ENCODE data around the gene PTPRM.

The PTPRM gene

DNA sequence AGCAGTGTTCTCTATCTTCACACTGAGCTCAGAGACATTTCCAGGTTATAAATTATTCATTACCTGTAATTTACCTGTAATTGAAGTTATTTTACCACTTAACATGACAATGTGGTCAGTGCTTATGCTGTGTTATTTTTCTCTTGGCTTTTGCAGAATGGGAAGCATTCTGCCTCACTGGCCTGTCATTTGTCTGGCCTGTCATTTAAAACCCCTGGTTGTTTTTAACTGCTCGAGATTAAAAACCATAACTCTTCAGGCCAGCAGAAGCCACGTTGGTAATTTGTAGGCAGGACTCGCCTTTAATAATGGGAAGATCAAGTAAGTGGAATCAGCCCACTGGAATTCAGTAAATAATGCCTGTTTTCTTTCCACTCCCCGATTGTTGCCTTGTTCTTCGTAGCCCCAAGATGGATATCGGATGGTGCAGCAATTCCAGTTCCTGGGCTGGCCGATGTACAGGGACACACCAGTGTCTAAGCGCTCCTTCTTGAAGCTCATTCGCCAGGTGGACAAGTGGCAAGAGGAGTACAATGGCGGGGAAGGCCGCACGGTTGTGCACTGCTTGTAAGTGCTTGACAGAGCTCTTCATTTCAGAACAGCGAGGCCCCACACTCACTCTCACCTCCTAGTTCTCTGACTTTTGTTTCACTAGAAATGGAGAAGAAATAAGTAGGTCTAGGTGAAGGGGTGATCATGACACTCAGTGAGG is 819.7 kb downstream of the PTPRM start:
- no peak for DNase-seq

DNA sequence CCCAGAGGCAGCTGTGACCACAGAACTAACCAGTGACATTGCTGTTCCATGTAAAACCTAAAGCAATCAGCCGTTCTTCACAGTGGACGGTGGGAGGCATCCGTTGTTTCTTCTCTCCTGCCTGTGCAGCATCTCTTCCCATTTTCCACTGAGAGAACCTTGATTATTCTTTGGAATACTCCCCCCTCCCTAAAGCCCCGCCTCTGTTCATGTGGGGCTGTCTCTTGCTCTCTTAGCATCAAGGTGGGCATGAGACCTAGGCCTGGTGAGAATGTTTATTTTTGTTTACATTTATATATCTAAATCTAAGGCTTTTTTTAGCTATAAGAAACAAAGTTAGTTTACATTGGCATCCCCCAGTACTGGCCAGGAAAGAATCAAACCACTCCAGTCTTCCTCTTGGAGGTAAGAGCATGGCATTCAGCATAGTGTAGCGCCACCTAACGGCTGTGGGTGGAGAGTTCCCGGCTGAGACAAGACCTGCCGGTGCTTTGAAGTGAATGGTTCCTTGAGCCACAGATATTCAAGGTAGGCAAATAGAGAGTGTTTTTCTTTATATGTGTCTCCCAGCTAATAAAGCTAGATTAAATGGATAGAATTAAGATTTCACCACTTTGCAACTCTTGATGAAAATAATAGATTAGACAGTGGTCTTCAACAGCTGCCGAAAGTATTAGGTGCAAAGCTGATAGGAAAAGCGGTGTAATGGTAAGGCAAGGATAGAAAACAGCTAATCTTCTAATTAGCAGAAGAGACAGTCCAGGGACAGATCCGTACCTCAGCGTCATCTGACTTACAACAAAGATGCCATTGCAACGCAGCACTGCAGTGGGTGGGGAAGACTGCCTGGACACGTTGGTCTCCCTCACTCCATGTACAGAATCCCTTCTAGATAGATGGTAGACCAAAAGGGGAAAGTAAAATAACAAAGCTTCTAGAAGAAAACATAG is 822.5 kb downstream of the PTPRM start:
- no peak for DNase-seq

DNA sequence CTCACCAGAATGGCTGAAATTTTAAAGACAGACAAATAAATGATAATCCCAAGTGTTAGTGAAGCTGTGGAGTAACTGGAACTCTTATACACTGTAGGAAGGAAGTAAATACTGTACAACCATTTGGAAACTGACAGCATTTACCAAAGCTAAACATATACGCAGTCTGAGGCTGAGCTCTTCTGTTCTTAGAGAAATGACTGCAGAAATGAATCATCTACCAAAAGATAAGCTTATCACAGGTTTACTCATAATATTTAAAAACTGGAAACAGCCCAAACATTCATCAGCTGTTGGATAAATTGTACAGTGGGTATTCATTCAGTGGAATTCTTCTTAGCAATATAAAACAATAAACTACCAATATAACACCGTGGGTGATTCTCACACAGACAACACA is 824.0 kb downstream of the PTPRM start:
- no peak for DNase-seq

DNA sequence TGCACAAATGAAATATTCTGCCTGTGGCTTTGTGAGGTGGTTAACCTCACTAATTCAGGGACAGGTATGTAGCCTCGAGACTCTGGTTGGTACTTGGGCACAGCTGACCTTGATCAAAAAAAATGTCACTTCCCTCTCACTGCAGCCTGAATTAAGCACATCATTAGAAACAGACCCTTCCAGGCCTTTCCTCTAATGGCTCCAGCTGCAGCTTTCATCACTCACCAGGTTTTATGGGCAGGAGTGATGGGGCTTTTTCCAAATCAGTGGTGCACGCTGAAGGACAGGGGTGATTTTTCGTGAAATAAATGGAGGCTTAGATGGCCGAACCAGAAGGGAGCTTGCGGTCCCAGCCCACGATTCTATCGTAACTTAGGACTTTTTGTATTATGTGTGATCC is 829.1 kb downstream of the PTPRM start:
- no peak for DNase-seq

DNA sequence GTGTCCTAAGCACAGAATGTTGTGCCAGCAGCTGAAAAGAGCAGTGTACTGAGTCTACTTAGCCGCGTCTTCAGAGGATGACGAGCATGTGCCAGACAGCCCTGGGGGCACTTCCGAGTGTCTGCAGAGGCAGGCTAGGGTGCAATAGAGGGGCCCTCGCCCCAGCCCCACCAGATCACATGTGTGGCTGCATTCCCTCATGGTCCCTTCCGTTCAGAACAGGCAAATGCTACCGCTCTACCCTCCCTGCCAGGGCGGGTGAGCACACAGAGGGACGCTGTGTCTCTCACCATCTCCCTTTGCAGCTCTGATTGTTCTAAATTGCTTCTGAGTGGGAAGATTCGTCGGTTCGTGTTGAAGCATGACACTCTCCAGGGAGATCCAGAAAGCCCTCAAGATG is 829.9 kb downstream of the PTPRM start:
- DNase-seq: no peak

DNA sequence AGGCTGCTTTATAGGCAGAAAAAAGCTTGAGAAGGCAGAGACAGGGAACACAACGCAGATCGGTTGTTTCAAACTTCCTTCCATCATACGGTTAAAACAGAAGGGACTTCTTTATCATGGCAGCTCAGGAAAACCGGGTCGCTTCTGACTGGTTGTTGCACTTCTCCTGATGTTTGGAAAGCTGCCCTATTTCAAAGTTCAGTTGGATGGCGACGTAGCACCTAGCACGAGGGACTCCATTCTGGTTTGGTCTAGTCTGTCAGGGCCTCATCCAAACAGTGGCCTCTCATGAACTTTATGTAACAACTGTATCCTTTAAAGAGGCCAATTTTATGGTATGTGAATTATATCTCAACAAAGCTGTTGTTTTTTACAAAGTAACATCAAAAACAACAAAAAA is 832.0 kb downstream of the PTPRM start:
- no peak for DNase-seq

DNA sequence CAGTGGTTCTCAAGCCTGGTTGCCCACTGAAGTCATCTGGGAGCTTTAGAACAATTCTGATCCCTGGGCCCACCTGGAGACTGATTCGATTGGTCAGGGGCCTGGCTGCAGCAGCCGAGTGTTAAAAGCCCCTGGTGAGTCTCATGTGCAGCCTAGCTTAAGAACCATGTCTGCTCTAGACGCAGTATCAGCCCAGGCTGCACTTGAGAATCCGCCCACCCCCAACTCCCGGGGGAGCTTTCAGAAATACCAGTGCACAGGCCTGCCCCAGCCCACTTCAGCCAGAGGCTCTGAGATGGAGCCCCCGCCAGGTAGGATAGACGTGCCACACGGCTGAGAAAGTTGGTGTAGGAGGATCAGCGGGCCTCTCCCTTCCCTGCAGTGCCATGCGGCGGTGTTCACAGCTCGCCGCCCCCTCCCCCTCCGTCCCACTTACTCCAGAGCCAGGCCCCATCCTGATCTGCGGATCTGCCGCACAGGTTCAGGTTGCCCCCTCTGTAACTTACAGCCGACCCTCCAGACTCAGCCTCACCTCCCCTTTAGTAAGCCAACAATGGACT is 833.2 kb downstream of the PTPRM start:
- no peak for DNase-seq

DNA sequence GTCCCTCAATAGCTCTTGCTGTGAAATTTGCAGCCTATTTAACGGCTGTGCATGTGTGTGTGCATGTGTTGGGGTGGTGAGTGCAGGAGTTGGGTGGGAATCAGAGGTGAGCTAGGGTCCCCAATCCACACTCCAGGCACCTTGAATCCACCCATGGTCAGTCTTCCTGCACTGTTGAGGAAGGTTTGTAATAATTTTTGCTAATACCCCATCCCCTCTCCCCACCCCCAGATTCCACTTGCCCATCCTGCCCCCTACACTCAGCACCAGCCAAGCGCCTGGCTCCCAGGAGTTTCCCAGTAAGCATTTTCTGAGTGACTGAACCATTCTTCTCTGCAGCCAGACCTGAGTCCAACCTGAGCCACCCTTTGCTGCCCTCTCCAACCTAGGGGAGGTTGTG is 833.7 kb downstream of the PTPRM start:
- DNase-seq: no peak

DNA sequence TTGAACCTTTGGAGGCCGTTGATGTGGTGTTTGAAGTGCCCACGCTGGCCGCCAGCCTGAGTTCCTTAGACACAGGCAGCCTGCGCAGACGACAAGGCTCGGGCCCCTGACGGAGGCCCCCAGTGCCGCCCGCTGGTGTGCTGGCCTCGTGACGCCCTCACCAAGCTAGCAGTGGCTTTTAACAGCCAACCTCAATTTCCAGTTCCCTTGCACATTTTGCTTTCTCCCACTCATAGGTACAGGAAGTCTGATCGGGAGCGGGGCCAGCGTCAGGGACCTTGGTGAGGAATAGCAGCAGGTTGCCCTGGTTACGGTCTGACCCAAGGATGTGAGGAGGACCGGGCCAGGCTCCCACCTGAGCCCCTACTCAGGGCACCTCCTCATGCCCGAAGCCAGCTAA is 834.5 kb downstream of the PTPRM start:
- DNase-seq: no peak

DNA sequence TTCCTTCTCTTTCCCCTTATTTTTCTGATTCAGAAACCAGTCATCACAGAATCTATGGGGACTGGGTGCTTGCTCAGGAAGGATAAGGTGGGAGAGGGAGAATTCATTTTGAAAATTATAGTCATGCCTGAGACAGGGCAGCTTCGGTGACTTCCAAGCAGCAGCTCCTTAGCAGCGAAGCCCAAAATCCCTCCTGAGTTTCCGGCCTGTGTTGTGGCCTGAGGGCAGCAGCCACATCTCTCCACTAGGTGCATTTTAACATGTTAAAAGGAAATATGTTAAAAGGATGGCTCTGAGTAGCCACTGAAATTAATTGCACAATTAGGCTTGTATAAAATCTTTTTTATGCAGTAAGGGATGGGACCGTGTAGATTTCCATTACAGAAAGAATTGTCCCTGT is 835.1 kb downstream of the PTPRM start:
- DNase-seq: no peak

DNA sequence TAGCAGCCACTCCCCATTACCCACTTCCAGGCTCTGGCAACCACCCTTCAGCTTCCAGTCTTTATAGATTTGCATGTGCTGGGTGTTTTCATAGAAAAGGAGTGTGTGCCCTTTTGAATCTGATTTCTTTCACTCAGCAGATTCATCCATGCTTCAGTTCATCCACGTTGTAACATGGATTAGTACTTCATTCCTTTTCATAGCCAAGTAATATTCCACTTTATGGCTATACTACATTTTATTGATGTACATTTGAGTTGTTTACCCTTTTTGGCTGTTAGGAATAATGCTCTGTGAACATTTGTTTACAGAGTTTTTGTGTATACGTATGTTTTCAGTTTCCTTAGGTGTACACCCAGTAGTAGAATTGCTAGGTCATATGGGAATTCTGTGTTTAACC is 836.6 kb downstream of the PTPRM start:
- DNase-seq: no peak

DNA sequence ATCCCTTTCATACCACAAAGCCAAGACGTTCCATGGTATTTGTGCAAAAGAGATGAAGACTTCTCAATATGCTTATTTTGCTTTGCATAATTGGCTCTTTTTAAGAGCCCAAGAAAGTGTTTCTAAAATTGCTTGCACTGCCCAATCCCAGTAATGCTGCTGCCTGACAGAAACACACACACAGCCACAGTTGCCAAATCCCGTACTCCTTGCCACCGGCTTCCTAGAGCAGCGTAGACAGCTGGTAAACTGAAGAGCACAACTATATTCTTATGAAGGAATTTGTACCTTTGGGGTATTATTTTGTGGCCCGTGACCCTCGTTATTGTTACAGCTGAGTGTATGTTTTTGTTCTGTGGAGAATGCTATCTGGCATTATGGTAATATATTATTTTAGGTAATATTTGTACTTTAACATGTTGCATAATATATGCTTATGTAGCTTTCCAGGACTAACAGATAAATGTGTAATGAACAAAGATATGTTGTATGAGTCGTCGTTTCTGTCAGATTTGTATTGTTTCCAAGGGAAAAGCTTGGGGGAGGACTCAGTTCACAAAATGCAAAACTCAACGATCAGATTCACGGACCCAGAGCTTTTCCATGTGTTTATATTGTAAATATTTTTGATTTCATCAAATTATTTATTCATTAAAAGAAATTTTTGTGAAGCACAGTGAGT is 839.2 kb downstream of the PTPRM start:
- DNase-seq: no peak

DNA sequence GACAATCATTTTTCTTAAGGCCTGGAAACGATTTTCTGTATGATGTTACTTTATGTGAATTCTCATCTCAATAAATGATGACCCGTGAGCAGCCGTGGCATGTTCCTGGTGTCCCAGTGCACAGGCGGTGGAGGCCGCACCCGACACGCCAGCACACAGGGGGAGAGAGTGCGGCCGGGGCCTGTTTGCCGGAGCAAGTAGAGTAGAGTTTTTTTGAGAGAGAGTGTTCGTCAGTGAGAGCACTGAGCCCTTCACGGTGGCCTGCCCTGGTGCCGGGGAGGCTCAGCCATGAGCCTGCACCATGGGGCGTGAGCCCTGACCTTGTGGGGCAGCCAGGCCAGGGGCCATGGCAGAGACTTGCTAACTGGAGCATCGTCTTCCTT is 839.7 kb downstream of the PTPRM start:
- DNase-seq: no peak

DNA sequence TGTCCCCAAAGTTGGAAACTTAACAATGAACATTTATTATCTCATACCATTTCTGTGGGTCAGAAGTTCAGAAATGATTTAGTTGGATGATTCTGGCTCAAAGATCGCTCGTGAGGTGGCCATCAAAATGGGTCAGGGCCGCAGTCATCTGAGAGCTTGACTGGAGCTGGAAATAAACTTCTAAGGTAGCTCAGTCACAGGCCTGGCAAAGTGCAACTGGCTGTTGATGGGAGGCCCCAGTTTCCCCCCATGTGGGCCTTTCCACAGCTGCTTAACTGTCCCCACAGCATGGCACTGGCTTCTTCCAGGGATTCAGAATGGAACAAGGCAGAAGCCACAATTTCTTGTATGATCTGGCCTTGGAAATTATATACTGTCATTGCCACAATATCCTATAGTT is 842.0 kb downstream of the PTPRM start:
- DNase-seq: no peak

DNA sequence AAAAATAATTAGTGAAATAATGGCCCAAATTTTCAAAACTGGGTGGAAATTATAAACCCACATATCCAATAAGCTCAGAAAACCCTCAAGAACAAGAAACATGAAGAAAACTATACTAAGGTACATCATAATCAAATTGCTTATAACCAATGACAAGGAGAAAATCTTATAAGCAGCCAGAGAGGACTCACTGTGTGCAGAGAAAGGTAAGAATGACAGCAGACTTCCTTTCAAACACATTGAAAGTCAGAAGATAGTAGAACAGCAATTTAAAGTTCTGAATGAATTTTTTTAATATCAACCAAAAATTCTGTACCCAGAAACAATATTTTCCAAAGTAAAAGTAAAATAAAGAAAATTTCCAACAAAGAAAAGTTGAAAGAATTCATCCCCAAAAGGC is 844.4 kb downstream of the PTPRM start:
- no peak for DNase-seq

DNA sequence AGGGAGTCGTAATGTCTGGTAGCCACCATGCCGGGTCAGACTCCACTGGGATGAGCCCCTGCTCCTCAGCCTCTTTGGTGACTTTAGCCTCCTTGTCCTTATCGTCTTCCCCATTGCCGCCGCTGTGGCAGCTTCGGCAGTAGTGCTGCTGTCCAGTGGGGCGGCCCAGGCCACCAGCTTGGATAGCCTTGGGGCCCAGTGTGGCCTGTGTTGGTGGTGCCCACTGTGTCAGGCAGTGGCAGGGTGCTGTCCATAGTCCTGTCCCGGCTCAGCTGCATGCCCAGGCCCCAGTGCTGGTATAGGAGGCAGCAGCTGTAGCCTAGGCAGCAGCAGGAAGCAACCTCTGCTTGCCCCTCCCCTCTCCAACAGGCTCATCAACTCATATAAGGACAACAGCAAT is 845.0 kb downstream of the PTPRM start:
- DNase-seq: no peak

DNA sequence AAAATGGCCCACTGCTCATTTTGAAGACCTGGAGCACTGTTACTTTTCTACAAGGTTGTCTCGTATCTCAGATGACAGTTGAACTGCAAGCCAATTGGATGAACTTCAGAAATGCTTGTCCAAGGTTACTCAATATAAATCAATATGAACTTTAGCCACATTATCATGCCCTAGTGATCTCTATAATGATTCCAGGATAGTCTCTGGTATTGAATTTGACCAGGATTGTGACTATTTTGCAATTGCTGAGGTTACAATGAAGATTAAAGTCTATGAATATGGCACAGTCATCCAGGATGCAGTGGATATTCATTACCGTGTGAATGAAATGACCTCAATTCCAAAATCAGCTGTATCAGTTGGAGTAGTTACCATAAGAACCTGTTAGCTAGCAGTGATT is 846.1 kb downstream of the PTPRM start:
- no peak for DNase-seq

DNA sequence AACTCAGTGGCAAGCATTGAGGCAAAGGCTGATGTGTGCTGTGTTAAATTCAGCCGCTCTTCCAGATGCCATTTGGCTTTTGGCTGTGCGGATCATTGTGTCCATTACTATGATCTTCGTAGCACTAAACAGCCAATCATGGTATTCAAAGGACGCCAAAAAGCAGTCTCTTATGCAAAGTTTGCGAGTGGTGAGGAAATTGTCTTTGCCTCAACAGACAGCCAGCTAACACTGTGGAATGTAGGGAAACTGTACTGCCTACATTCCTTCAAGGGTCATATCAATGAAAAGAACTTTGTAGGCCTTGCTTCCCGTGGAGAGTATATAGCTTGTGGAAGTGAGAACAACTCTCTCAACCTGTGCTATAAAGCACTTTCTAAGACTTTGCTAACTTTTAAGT is 846.6 kb downstream of the PTPRM start:
- DNase-seq: no peak

DNA sequence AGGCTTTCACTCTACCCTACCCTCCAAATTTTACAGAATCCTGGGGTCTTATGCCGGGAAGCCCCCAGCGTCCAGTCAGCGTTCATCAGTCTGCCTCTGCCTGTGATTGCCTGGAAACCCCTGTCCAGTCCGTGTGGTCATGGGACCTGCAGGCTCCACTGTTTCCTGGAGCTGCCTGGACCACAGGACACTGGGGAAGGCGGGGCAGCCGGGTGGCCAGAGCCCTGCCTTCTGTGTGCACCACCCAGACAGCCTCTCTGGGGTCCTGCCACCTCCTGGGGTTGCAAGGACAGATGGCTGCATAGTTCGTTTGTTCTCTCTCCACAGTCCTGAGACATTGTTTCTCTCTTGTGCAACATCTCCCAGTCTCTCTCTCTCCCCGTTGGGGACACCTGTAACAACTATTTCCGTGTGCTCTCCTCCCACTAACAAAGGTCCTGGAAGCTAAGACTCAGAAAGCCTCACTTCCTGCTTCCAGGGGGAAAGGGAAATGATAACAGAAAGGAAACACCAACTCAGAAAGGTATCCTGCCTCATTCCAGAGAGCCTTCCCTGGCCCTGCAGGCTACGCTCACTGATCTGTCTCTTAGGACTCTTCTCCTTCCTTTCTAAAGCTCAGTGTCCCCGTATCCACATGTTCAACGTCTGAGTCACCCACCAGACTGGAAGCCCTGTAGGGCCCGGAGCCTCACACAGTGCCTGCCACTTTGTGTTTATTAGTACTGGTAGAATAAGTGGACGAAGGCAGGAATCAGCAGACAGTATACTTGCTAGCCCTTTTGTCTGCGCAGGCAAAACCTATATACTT is 849.3 kb downstream of the PTPRM start:
- DNase-seq: no peak

DNA sequence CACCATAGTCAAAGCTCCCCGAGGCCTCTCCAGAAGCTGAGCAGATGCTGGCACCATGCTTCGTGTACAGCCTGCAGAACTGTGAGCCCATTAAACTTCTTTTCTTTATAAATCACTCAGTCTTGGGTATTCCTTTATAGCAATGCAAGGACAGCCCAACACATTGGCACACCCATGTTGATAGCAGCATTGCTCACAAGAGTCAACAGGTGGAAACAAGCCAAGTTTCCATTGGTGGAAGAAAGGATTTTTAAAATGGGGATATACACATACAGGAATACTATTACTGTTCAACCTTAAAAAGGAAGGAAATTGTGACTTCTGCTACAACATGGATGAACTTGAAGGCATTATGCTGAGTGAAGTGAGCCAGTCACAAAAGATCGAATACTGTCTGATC is 855.3 kb downstream of the PTPRM start:
- DNase-seq: no peak

DNA sequence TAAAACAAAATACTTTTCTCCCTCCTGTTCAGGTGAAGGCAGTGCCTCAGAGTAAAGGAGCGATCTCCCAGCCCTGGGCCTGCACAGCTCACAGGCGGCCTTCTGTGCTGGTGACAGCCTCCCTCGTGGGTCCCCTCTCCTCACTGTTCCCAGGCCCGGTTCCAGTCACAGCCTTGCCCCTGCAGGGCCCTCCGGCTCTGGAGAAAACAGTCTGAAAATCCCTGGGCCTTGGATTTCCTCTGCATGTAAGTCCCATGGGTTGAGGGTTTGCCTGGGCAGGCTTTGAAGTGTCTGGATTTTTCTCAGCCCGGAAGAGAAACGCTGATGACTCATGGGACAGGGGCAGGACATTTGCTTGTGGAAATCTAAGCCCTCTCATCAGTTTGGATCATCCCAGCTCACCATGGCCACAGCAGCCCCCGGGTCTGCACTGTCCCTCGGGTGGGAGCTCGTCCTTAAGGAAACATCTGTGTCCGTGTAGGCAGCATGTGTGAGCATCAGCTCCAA is 856.0 kb downstream of the PTPRM start:
- DNase-seq: no peak

DNA sequence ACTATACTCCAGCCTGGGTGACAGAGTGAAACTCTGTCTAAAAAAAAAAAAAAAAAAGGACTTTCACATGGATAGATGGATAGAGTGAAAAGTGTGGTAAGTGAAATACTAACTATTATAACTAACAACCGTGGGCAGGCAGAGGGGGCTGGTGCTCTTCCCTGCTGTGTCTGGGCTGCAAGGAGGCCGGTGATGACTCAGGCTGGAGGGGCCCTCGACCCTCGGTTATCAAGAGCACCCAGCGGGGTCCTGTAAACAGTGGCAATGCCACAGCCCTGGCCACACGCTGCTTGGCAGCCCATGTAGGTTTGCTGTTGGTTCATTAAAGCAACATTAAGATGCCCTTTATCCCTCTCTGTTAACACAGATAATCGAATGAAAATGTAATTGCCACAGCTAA is 857.4 kb downstream of the PTPRM start:
- no peak for DNase-seq
